SKM-1 treated with dmso at 0.1 percent for 144 hours (cell line): Measurements from ENCODE around the gene MAGI1.
"Not testable (repeated sequence)": the region's sequence is repeated elsewhere in the genome, so short reads cannot be mapped to it uniquely, and the experiment has no call there.

Experiments used
- DNase-seq: peaks from one replicate; lab custom pipeline; 2025; ENCODE audit not compliant: unreplicated experiment; lab: John Stamatoyannopoulos, UW

MAGI1 gene

DNA sequence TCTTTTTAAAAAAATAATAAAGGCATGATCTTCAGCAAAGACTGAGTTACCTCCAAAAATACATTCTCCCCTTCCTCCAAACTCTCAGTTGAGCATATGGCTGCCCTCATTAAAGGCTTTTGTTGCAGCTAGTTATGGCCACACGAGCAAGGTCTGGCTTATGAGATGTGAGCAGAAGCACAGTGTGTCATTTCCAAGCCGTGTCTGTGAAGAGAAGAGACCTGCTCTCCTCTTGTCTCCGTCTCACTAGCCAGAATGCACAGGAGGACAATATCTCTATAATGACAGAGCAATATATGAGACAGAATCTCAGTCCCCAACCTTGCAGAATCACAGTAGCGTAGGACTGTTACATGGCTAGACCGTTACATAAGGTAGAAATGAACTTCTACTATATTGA lies 152.3 kb downstream of the MAGI1 start:
- DNase-seq = no peak

DNA sequence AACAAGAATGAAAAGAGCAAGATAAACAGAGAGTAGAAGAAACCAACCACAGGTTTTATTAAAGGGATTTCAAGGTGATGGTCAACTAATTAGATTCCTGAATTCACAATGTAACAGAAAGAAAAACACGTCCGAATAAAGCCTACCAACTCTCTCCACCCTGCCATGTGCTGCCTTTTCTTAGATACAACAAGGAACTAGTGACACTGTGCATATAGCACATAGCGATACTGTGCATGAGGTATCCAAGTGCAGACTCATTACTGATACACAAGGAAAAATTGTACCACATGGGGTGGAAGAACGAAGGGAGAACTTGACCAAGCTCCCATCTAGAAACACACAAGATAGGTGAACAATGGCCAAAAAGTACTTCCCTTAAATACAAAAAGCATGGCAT lies 154.6 kb downstream of the MAGI1 start:
- no peak for DNase-seq

DNA sequence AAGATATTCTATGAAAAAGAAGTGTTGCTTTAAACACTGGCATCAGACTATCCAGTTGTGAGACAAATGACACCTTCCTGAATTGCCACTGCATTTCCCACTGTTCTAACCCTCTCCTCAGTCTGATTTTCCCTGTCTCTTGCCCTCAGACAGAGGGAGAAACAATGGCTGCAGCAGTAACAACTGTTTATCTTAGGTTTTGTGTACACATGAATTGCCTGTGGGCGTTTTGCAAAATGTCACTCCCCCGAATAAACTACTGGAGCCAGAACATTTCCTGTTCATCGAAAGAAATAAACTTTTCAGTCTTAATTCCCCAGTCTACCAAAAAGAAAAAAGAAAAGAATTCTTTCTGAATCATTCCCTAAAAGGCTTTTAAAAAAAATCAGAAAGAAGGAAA lies 155.1 kb downstream of the MAGI1 start:
- DNase-seq = no peak

DNA sequence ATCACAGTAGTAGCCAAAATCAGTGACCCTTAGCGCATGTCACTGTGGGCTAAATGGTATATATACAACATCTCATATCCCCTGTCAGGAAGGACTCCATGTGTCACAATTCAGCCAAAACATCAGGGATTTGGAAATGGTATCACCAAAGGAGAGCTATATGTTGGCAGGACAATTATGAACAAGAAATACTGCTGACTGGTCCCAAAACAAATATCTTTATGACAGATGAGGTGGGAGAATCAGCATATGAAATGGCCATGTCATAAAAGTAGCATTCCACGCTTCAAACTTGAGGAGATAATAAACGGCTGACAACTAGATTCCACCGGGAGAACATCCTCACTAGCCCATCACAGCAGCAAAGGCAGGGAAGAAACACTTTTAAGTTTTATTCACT lies 158.4 kb downstream of the MAGI1 start:
- DNase-seq = no peak

DNA sequence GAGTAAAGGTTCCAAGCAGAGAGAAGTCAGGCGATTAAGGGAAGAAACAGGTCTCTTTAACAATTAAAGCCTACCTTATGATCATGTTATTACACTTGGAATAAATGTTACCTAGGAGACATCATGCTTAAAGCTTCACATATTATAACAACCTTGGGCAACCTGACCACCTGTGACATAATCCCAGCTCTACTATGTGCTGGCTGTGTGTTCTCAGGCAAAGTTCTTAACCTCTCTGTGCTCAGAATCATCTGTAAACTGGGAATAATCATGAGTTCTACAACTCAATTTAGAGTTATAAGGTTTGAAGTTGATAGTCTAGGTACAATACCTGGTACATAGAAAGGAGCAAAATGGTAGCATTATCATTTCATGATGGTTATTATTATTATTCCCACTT lies 159.3 kb downstream of the MAGI1 start:
- DNase-seq = no peak

DNA sequence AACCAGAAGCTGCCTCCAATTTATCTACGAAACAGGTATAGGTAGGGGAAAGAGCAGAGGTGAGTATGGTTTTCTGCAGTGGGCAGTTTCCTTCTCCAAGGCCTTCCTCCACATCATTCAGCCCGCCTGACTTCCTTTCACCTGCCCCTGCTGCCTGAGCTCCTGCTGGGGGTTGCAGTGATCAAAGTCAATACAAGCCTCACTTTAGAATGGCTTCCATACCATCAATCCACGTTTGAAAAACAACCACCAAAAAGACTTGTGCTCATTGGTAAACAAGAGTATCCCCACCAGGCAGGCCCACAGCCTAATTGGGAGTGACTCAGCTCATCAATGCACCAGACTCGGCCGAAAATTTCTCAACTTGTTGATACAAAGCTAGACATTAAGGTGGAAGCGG lies 159.9 kb downstream of the MAGI1 start:
- DNase-seq = no peak

DNA sequence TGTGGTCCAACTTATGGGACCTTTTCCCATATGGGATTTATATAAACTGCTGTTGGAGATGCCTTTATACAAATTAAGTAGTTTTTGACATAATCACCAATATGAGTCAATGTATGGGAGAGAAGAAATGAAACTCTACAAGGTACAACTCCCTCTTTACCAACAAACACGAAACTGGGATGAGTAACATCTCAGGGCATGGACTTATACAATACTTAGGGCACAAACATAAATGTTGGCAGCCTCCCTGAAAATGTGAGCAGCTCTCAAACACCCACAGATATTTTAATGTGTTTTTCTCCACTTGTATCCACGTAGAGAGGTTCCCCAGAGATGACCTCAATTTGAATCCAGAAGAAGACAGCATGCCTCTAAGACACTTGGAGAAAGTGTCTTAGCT lies 161.6 kb downstream of the MAGI1 start:
- DNase-seq = no peak

DNA sequence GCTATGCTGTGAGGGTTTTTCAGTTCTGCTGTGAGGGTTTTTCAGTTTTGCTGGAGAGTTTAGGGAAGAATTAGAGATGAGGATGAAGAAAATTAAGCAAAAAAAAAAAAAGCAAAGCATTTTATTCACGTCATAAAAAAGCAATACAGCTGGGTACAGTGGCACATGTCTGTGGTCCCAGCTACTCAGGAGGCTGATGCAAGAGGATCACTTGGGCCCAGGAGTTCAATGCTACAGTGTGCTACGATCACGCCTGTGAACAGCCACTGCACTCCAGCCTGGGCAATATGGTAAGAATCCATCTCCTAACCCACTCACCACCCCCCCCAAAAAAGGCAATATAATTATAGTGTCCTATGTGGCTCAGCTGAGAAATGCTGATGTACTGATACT lies 162.7 kb downstream of the MAGI1 start:
- no peak for DNase-seq

DNA sequence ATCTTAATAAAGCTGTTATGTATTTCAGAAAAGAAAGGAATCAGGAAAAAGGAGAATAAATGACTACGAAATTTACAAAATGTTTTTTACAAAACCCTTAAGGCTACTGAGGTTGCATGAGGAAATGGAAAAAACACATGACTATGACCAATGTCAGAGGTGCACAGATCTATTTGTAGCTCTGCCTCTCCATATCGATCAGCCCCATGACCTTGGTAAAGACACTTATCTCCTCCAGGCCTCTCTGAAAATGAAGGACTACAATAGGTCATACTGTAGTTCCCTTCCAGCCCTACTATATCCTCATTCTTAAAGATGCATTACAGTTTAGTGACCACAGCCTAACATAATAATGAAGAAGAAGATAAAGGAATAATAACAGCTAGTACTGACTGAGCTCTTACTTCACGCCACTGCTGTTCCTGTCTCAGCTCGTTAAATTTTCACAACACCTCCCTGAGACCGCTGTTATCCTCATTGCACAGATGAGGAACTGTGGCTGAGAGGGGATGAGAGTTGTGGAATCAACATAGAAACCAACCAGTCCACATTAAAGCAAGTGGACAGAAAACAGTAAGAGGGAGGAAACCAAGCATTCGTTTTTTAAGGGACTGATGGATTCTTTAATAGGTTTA lies 163.2 kb downstream of the MAGI1 start:
- peak; percentile 85 for DNase-seq

DNA sequence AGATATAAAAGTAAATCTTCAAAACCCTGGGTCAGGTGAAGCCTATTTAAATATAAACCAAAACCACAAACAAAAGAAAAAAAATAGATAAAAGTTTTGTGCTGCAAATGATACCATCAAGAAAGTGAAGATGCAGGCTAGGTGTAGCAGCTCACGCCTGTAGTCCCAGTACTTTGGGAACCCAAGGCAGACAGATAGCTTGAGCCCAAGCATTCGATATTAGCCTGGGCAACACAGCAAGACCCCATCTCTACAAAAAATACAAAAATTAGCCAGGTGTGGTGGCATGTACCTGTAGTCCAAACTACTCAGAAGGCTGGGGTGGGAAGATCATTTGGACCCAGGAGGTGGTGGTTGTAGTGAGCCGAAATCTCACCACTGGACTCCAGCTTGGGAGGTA lies 164.8 kb downstream of the MAGI1 start:
- DNase-seq = no peak

DNA sequence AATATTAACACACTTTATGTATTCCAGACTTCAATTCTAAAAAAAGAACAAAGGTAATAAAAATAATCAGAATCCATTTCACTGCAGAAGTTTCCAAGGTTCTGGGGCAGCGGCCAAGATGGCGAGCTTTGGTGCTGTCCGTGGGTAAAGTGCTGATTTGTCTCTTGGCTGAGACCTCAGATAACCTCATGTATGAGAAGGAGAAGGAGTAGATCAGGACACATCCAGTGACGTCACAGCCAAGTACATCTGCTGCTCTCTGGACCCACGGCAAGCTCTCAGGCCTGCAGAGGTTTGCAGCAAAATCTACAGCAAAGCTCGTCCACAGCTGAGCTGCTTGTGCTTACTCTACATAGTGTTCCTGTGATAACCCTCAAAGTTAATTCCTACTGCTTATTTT lies 165.7 kb downstream of the MAGI1 start:
- no peak for DNase-seq

DNA sequence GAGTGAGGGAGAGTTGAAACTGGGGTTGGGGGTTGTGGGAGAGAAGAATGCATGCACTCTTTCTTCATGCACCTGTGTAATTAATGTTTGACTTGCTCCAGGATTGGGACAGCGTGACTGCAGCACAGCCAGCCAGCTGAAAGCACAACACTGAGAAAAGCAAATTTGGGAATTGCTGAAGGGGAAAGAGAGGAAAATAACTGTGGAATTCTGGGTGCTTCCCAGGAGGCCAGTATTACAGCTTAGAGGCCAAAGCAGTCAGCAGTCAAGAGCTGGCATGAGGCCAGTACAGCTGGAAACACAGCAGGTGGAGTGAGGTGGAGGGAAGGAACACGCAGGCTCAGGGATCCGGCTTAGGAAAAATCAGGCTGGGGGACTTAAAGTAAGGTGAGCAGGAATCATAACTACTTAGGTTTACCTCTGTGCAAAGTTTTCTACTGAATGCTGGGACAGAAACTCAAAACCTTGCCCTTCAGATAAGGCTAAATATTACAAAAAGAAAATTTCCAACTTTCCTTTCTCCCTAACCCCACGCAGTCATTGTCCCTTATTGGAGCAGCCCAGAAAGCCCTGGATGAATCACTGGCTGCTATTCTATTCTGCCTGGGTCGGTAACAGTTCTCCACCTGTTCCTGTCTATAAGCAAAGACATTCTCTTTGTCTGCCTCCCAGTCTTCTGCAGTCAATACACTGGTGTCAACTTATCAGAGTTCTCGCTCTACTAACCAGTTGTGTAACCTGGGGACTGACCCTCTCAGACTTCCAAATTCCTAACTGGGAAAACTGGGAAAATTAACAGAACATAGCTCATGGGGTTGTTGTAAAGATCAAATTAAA lies 167.2 kb downstream of the MAGI1 start:
- DNase-seq = no peak

DNA sequence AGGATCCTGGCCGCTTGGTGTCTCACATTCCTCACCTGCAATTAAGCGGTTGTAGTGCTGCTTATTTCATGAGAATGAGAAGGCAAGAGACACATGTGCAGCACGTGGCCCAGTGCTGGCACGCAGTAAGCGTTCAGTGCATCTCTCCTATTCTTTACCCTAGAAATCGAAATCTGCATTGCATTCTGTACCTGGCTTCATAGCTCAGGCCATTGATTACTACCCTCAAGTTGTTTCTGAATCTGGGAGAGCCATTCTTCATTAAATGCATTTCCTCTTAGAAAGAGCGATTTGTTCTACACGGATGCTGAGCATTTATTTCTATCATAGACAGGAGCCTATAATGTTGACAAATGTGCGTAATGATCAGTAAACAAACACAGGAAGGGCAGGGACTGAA lies 168.9 kb downstream of the MAGI1 start:
- no peak for DNase-seq

DNA sequence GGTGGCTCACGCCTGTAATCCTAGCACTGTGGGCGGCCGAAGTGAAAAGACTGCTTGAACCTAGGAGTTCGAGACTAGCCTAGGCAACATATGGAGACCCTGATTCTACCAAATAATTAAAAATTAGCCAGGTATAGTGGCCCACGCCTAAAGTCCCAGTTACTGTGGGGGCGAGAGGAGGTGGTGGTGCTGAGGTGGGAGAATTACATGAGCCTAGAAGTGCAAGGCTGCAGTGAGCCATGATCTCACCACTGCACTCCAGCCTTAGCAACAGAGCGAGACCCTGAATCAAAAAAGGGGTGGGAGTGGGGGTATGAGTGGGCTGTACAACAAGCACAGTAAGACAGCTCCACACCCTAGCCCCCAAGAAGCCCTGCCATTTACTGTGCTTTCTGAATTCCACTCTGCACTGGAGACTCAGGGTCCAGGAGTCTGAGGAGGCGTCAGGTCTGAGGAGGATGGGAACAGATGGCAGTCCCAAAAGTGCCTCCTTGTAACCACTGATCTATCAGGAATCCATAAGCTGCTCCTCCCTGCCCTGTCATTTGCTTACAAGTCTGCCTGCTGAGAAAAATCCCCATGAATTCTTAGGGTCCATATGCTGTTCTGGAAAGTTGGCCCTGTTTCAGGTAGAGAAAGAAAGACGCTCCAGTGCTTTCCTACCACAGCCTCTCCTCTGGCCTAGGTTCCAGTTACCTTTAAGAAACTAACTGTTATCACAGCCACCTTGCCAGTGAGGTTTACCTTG lies 171.1 kb downstream of the MAGI1 start:
- DNase-seq = no peak

DNA sequence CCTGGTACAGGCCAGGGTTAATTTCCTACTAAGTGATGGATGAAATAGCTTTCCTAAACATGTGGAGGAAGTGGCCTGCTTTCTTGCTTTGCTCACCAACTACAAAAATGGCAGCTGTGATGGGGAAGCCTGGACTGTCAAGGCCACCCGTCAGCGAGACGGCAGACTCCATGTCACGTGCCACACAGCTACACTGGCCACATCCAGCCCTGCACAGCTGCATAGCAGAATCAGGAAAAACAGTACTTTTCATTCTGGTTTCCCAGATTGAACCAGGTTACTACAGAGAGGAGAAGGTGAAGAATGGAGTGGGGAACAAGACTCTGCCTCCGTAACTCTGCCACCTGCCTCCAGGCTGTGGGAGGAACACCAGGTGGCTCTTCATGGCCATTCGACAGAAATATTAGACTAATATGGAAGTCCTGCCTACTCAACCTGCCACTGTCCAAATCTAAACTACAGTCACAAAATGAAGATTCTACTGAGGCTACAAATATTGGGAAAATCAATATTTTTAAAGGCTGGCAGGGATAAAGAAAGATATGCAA lies 174.3 kb downstream of the MAGI1 start:
- no peak for DNase-seq

DNA sequence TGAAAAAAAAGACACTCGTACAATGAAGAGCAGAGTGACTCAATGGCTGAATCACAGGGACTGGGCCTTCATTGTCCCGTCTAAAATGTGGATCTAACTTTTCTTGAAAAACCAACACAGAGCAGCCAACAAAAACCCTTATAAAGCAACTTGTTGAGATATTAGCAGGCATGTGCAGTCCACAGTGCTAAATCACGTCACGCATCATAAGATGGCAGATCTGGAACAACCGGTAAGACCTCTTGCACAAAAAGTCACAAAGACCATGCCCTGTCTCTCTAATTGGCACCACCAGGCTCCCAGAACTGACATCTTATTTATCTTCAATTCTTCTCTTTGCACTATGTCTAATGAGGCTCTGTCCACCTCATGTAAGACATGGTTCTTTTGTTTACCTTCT lies 177.0 kb downstream of the MAGI1 start:
- DNase-seq = no peak

DNA sequence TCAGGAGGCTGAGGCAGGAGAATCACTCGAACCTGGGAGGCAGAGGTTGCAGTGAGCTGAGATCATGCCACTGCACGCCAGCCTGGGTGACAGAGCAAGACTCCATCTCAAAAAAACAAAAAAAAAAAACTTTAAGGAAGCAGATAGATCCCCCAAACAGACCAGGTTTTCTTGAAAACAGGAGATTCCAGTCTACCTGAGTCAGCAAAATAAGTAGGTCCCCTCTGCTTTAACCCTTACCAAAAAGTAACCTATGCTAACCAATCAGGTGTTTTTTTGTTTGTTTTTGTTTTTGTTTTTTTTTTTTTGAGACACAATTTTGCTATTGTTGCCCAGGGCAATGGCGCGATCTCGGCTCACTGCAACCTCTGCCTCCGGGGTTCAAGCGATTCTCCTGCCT lies 179.1 kb downstream of the MAGI1 start:
- DNase-seq = not testable (repeated sequence)

DNA sequence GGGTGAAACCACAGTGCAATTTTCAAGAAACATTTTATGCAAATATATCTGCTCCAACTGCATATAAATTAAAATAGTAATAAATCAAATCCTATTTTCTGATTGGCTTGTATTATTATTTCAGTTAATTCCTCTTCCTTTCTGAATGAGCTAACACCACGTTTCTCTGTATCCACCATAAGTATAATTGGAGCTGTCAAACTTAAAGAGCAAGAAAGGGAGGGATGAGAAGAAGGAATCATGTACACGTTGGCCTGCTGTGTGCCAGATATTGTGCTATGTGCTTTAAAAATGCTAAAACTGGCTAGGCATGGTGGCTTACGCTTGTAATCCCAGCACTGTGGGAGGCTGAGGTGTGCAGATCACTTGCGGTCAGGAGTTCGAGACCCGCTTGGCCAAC lies 180.0 kb downstream of the MAGI1 start:
- no peak for DNase-seq

DNA sequence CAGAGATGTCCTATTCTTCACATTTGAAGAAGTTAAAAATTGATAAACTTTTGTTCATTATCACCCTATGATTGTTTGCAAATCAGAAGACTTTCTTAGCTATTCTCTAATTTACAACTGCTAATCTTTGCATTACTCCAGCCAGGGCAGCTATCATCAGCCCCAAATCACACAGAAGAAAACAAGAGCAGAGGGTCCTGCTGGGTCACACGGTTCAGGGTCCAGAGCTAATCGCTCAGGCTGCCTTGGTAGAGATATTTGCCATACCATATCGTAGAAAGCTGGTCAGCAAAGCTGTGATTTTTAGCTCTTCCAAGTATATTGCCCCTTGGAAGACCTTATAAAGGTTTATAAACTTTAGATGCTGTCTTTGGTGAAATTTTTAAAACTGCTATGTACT lies 181.4 kb downstream of the MAGI1 start:
- no peak for DNase-seq

DNA sequence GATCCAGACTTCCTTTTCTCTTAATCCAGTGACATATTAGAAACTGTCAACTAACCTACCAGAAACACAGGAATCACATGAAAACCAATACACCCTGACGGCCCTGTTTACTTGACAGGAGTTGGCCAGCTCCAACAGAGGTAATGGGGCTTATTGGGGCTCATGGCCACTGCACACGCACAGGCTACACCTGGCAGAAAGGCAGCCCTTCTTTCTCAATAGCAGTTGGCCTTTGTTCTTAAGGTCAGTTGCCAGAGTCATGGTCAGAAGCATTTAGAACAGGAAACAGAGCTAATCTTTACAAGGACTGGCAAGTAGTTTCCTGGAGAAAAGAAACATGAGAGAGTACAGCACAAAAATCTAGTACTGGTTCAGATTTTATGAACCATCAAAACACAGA lies 181.8 kb downstream of the MAGI1 start:
- no peak for DNase-seq

DNA sequence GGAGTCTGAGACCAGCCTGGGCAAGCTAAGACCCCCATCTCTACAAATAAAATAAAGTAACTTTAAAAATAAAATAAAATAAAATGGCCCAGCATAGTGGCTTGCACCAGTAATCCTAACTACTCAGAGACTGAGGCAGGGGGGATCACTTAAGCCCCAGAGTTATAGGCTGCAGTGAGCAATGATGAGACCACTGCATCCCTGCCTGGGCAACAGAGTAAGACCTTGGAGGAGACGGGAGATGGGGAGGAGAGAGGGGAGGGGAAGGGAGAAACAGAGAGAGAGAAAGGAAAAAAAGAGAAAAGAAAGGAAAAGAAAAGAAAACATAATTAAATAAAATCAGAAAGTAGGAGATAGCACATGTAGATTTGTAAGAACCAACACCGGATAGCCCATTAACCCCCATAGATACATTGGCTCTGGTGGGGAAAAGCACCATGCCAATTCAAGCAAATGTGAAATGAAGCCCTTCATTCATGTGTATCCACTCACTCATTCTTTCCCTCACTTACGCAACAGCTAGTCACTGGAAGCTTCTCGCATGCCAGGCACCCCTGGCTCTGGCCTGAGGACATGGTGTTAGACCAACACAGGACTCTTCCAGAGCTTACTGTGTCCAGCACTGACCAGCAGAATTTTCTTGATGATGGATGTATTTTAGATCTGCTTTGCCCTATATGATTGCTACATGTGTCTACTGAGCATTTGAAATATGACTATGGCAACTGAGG lies 183.2 kb downstream of the MAGI1 start:
- no peak for DNase-seq
